Measurements from ENCODE around the gene ZDHHC11.
"Not testable (repeated sequence)": the region's sequence is repeated elsewhere in the genome, so short reads cannot be mapped to it uniquely, and the experiment has no call there.

The ZDHHC11 gene

DNA sequence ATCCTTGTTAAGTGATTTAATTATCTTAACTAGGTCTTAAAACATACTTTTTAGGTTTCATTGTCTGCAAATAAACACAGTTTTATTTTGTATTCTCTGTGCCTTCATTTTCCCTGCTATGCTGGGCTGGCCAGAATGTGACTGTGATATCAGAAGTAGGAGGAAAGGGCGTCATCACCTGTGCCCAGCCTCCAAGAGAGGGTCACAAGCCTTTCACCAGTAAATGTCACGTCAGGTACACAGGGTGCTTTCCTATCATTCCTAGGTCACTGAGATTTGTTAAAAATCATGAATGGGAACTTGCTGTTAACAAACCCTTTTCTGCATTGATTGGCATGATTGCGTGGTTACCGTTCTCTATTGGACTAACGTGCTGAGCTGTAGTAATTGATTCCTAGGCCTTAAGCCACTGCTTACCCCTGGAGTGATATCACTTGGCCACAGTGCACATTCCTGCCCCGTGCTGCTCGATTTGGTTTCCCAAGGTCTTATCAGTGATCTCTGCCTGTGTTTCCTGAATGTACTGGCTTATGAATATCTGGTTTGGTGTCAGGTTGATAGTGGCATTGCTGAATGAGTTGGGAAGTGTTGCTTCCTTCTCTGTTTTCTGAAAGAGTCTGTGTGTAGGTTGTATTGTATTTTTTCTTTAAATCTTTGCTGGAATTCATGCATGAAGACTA lies 14.7 kb downstream of the ZDHHC11 start:
- peak in 1 of 42 donors; percentile 4 for DNase-seq
- intact Hi-C loops (cut with DNase I), result not testable (repeated sequence)

DNA sequence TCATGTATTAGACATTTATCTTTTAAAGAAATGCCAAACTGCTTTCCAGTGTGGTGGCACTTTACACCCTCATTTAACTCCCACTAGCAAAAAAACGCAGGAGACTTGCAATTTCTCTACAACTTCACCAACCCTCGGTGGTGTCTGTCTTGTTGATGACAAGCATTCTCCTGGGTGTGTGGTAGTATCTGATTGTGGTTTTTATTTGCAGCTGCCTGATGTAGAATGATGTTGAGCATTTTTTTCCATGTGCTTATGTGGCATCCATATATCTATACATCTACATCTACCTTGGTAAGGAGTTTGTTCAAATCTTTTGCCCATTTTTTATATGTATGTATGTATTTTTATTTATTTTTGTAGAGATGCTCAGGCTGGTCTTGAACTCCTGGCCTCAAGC lies 16.8 kb downstream of the ZDHHC11 start:
- intact Hi-C loops (cut with DNase I), result not testable (repeated sequence)
- DNase-seq, result peak in 2 of 42 donors; percentile 9 to 31

GRCh38 chr5:828194-828593 lies 22.6 kb downstream of the ZDHHC11 start:
- intact Hi-C loops (cut with DNase I); DNase-seq: not testable (repeated sequence)

- intact Hi-C loops (cut with DNase I); DNase-seq: not testable (repeated sequence)
These were observed 25.2 kb downstream of the ZDHHC11 start for GRCh38 chr5:825544-825943.

- DNase-seq, result peak in 3 of 42 donors; percentile 19 to 45 (median 20)
- intact Hi-C loops (cut with DNase I), result no loop called here
These were observed 29.3 kb downstream of the ZDHHC11 start for GRCh38 chr5:821504-821903.

DNA sequence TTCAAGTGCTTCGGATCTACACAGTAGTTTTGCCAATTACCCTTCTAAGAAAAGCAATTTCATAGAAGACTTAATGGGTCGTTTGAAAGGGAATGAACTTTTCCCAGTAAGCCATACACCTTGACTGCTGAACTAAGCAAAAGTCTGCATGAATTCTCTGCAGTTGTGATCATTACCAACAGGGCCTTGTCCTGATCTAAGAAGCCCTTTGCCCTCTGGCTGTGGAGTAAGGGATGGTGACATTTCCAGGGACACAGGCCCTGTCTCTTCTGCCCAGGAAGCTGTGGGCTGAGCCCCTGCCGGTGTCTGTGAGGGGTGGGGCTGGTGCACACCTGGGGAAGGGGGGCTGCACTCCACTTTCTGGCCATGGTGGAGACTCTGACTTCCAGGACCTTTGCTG lies 30.5 kb downstream of the ZDHHC11 start:
- no peak for DNase-seq
- intact Hi-C loops (cut with DNase I), result no loop called here

- intact Hi-C loops (cut with DNase I), result no loop called here
- DNase-seq, result no peak
These were observed 31.7 kb downstream of the ZDHHC11 start for GRCh38 chr5:819078-819477.

GRCh38 chr5:816176-816575 lies 34.6 kb downstream of the ZDHHC11 start:
- intact Hi-C loops (cut with DNase I), result no loop called here
- DNase-seq, result no peak

DNA sequence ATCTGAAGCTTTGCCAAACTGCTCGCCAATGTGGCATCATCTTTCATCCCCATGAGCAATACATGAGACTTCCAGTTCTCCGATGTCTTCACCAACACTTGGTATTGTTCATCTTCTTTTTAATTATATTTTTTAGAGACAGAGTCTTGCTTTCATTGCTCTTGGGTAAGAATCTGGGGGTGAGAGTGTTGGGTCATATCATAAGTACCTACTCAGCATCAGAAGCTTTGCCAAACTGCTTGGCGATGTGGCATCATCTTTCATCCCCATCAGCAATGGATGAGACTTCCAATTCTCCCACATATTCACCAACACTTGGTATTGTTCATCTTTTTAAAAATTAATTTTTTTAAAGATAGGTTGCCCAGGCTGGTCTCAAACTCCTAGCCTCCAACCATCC lies 35.3 kb downstream of the ZDHHC11 start:
- intact Hi-C loops (cut with DNase I), result no loop called here
- DNase-seq, result no peak

DNA sequence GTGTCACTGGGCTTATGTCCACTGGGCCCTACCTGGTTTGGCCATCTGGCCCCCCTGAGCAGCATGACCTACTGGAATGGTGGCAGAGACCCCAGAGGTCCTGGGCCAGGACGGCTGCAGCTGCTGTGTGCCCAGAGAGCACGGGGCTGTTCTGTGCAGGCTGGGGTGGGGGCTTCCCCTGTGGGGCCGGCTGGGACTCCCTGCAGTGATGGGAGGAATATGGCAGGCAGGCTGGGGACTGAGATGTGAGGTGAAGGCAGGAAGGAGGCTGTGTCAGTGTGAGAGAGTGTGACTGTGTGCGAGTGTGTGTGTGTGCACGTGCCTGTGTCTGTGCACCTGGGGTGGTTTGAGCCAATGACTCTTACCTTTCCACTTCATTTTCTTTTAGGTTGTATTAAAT lies 37.2 kb downstream of the ZDHHC11 start:
- DNase-seq; intact Hi-C loops (cut with DNase I): not testable (repeated sequence)

- intact Hi-C loops (cut with DNase I); DNase-seq: not testable (repeated sequence)
These were observed 39.4 kb downstream of the ZDHHC11 start for GRCh38 chr5:811384-811783.

DNA sequence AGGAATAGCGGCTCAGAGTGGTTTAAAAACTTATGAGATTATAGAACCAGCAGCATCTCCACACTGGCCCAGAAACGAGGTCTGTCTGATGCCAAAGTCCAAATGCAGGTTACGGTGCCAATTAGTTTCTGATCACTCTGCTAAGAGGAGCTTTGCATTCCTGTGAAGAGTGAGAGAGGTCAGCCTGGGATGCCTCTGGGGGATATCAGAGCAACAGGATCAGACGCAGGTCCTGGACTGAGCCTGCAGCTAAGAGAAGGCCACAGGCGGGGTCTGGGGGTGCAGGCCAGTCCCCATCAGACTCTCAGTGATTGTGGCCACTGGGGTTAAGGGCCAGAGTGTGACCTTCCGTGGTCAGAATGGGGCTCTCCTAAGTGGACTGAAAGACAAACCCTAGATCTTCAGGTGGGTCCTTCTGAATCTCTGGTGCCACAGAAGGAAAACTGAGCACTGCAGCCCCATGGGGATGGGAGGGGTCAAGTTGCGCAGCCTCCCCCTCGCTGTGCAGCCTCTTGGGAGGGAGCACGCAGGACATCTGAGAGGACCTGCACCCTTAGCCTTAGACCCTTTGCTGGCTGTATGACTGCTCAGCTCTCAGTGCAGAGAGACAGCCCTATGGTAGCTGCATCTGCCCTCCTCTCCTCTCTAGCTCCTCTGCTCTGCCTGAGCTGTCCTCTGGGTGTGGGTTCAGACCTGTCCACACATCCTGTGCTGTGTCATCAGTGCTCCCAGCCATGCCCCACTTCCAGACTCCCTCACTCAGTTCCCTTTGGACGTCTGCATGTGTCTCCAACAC lies 42.9 kb downstream of the ZDHHC11 start:
- intact Hi-C loops (cut with DNase I); DNase-seq: not testable (repeated sequence)

DNA sequence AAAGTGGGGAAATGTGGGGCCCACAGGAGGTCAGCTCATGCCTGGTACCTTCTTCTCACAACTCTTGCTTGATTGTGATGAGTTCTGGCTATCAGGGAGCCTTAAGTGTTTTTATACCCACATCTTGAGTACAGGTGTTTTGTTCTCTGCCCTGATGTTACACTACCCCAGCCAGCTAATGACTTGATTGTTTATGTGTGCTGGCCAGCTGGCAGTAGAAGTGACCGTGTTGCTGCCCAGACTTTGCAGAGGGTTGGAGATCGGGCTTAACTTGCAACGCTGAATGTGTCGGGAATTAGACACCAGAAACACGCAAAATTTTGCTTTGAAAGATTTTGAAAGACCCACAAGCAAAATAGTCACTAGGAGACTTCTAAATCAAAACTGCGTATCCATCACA lies 49.3 kb downstream of the ZDHHC11 start:
- DNase-seq, result peak in 7 of 42 donors; percentile 13 to 48 (median 21)
- intact Hi-C loops (cut with DNase I), result no loop called here

DNA sequence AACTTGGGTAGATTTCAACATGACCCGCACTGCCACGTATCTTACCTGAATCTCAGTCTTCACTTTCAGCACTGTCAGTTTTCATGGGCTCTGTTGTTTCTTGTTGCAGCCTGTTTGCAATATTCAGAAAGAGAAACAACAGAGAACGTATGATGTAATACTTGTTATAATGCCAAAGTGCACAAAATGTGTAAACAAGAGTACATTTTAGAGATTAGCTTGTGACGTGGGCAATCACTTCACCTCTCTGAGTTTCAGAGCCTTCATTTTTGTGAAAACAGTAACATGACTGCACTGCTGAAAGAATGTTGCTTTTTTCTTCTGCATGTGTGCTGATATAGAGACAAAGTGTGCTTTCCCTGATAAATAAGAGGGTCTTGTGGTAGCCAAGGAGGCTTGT lies 49.7 kb downstream of the ZDHHC11 start:
- intact Hi-C loops (cut with DNase I); DNase-seq: not testable (repeated sequence)

GRCh38 chr5:798505-799138 lies 52.2 kb downstream of the ZDHHC11 start:
- intact Hi-C loops (cut with DNase I); DNase-seq: not testable (repeated sequence)

DNA sequence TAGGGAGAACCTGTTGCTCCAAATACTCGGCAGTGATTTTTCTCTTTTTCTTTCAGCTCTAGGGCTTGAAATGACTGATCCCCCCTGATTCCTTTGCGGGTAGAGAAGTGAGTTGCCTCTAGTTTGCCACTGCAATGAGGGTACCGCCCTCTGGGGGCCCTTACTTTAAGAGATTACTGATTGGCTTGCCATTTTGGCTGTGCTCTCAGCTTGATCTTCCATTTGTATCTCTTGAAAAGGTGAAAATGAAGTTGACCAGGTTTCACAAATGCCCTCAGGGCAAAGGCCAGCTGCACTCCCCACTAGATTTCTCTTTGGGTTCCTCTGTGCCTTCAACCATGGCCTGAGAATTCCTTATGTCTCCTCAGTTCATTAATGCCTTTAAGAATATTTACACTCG lies 52.8 kb downstream of the ZDHHC11 start:
- intact Hi-C loops (cut with DNase I); DNase-seq: not testable (repeated sequence)

GRCh38 chr5:795873-796272 lies 54.9 kb downstream of the ZDHHC11 start:
- intact Hi-C loops (cut with DNase I); DNase-seq: not testable (repeated sequence)

GRCh38 chr5:794948-795347 lies 55.8 kb downstream of the ZDHHC11 start:
- intact Hi-C loops (cut with DNase I), result not testable (repeated sequence)

GRCh38 chr5:788703-789102 lies 62.1 kb downstream of the ZDHHC11 start:
- intact Hi-C loops (cut with DNase I), result loop anchor here (10.0 kb wide), 1 partner anchor 94 kb away; the partner anchor contains the start of gene TPPP
- not testable (repeated sequence) for DNase-seq

More at GRCh38 chr5:794948-795347, 55.8 kb downstream of the ZDHHC11 start:
- not testable (repeated sequence) for DNase-seq

- not testable (repeated sequence) for DNase-seq
These were observed 62.9 kb downstream of the ZDHHC11 start for GRCh38 chr5:787857-788233.

More at GRCh38 chr5:787857-788233, 62.9 kb downstream of the ZDHHC11 start:
- intact Hi-C loops (cut with DNase I), result loop anchor here (10.0 kb wide), 1 partner anchor 93 kb away; the partner anchor contains the start of gene TPPP
